Muscle layer of duodenum (tissue), 2 donors: ENCODE data around the gene HAVCR2.
A peak's percentile ranks its signal among the peaks of the same experiment; 100 is the strongest.

Source experiments
- H3K27ac ChIP-seq: one replicate; pipeline ENCODE4 v1.7.0; 2013; ENCODE audit warnings: mild to moderate bottlenecking, low read length
- H3K27me3 ChIP-seq: one replicate; pipeline ENCODE4 v1.7.0; 2013; ENCODE audit warnings: low read depth, mild to moderate bottlenecking, control low read depth, low read length
- H3K36me3 ChIP-seq, 2 donors: one replicate each; pipeline ENCODE4 v1.7.0; 2013; ENCODE audit warnings: low read length in 2 of 2, control low read depth in 1 of 2, mild to moderate bottlenecking in 1 of 2; ENCODE audit not compliant: insufficient read depth in 2 of 2, control insufficient read depth in 1 of 2
- H3K4me1 ChIP-seq, 2 donors: one replicate each; pipeline ENCODE4 v1.7.0; 2013; ENCODE audit warnings: low read length in 2 of 2, mild to moderate bottlenecking in 2 of 2, control low read depth in 1 of 2, moderate library complexity in 1 of 2; ENCODE audit not compliant: insufficient read depth in 2 of 2, control insufficient read depth in 1 of 2
- H3K4me3 ChIP-seq, 2 donors: one replicate each; pipeline ENCODE4 v1.7.0; 2013; ENCODE audit warnings: low read length in 2 of 2, low read depth in 1 of 2, mild to moderate bottlenecking in 1 of 2
- H3K9me3 ChIP-seq, 2 donors: one replicate each; pipeline ENCODE4 v1.7.0; 2013; ENCODE audit warnings: low read length in 2 of 2, control low read depth in 1 of 2, mild to moderate bottlenecking in 1 of 2; ENCODE audit not compliant: control insufficient read depth in 1 of 2
- donor health status: healthy.

Gene HAVCR2

DNA sequence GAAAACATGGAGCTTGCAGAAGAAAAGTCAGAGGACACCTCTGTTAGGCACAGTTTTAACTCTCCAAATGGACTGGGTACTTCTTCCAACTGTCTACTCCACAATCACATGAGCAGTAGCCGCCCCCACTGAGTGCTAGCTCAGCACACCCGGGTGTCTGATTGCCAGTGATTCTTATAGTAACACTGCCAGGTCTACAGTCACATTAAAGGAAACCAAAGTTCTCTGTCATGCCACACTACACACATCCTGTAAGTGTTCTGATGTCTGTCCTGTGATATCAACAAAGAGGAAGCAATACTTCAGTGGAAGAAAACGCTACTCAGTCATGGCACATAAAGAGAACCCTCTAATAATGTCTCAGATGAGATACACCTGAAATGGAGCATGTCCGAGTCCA lies at the start of gene HAVCR2:
TSS of gene HAVCR2 (minus strand) at position 69 of the 400 bp plus-strand sequence. CDS start at position 8, 61 bp downstream.
- Histone ChIP-seq H3K4me3 (peak within 1 kb of the TSS in 1 of 2 donors; percentile 32), H3K27me3 (no peaks in the 10 kb centered on the region), H3K9me3 (no peaks in the 10 kb centered on the region), H3K36me3 (no peaks in the 10 kb centered on the region), H3K4me1 (no peaks in the 10 kb centered on the region), H3K27ac (peak within 1 kb of the TSS; percentile 81)

DNA sequence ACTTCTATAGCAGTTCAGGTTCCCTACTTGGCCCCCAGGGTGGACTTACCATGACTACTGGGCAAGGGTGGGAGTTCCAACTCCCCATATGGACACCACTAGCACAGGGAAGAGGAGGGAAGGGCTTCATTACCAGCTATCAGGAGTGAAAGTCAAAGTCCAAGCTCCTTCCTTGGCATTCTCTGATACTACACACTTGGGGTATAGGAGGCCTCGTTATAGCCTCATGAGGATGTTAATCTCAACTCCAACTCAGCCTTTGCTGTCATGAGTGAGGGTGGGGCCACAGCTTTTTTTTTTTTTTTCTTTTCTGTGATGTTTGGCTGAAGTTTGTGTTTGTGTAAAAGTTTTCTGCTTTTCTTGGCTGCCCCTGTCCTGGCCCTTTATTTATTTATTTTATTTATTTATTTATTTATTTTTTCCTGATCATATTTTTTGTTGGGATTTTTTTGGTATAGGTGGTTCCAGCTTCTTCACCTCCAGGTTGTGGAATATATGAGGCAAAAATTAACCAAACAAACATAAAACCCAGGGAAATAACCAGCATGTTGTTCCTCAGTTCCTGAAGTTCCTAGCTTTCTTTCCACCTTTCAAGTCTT lies 48.5 kb upstream of the HAVCR2 start:
- Histone ChIP-seq H3K9me3 (no peaks in the 10 kb centered on the region), H3K4me3 (no peak overlapping the region), H3K4me1 (no peaks in the 10 kb centered on the region), H3K27ac (no peak overlapping the region), H3K27me3 (no peaks in the 10 kb centered on the region), H3K36me3 (no peaks in the 10 kb centered on the region)

DNA sequence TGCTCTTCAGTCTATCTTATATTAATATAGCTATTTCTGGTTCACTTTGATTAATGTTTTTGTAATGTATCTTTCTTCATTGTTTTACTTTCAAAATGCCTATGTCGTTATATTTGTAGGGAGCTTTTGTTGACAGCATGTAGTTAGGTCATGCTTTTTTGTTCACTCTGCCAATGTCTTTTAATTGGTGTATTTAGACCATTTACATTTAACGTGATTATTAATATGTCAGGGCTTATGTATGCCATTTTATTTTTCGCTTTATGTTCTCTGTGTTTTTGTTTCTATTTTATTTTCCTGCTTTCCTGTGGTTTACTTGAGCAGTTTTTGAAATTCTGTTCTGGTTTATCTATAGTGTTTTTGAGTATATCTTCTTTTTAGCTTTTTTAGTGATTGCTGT lies 46.5 kb upstream of the HAVCR2 start:
- no peaks in the 10 kb centered on the region for H3K27me3 ChIP-seq
- no peaks in the 10 kb centered on the region for H3K36me3 ChIP-seq
- no peaks in the 10 kb centered on the region for H3K9me3 ChIP-seq
- no peak overlapping the region for H3K27ac ChIP-seq
- H3K4me3 ChIP-seq: no peak overlapping the region
- H3K4me1 ChIP-seq: no peaks in the 10 kb centered on the region

DNA sequence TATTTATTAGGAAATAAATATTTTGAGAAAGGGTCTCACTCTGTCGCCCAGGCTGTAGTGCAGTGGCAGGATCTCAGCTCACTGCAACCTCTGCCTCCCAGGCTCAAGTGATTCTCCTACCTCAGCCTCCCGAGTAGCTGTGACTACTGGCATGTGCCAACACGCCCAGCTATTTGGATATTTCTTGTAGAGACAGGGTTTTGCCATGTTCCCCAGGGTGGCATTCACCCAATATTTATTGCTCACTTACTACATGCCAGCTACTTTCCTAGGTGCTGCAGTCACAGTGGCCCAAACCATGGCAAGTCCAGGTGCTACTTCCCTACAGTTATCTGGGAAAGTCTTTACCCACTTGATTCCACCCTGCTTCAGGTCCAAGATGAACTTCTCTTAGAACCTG lies 42.2 kb upstream of the HAVCR2 start:
- Histone ChIP-seq H3K4me1 (peaks cover 0 to 3% of the 10 kb centered on the region in 2 donors), H3K36me3 (no peaks in the 10 kb centered on the region), H3K27ac (no peak overlapping the region), H3K27me3 (no peaks in the 10 kb centered on the region), H3K9me3 (no peaks in the 10 kb centered on the region), H3K4me3 (no peak overlapping the region)

DNA sequence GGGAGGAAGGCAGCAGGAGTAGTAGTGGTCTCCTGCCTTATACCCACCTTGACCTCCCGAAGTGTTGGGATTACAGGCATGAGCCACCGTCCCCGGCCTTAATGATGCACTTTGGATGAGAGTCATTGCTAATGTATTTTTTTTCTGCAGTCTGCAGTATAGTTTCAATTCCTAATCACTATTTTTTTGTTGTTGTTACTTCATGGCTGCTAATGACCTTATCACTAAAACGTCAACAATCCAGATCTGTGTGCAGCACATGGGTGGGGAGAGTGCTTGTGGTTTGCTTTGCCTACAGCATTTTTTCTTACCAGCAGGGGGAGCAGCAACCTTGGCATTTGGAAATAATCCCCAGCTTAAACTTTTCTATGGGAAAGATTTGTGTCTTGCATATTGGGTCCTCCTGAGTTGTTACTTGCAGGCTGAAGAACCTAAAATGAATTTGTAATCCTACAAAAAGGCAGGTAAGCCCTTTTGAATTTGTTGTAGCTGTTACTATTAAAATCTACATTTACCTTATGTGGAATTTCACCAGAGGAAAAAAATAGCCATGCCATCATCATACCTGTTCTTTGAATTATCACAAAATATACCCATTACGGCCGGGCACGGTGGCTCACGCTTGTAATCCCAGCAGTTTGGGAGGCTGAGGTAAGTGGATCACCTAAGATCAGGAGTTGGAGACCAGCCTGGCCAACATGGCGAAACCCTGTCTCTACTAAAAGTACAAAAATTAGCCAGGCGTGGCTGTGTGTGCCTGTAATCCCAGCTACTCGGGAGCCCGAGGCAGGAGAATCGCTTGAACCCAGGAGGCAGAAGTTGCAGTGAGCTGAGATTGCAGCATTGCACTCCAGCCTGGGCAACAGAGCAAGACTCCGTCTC lies 40.1 kb upstream of the HAVCR2 start:
- H3K9me3 ChIP-seq: no peaks in the 10 kb centered on the region
- H3K27me3 ChIP-seq: no peaks in the 10 kb centered on the region
- H3K4me1 ChIP-seq: peaks cover 0 to 3% of the 10 kb centered on the region in 2 donors
- no peaks in the 10 kb centered on the region for H3K36me3 ChIP-seq
- H3K27ac ChIP-seq: no peak overlapping the region
- no peak overlapping the region for H3K4me3 ChIP-seq

DNA sequence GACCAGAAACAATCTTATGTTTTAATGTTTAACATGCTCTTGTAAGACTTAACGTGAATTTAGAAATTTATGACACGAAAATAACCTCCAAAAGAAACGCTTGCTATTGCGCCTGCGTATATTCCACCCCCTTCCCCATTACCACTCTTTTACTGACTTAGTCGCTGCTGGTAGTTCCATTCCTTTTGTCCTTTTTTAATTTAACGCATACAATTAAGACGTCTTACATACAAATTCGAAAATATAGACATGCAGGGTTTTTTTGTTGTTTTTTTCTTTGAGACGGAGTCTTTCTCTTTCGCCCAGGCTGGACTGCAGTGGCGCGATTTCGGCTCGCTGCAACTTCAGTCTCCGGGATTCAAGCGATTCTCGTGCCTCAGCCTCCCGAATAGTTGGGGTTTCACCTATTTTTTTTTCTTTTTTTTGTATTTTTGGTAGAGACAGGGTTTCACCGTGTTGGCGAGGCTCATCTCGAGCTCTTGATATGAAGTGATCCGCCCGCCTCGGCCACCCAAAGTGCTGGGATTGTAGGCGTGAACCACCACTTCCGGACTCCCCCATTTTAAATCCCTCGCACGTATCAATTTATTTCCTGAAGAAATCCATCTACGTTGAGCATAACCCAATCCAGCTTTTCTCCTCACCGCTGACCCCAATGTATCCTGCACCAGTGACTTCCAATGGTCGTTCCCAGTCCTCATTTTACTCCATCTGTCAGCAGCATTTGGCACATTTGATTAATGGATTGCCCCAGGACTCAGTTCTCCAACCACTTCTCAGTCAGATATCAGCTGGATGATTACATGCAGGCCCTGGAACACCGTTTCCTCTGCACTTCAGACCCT lies 34.5 kb upstream of the HAVCR2 start:
- Histone ChIP-seq H3K27ac (peak overlapping the region; percentile 96), H3K9me3 (no peaks in the 10 kb centered on the region), H3K36me3 (peaks cover 5 to 9% of the 10 kb centered on the region in 2 donors), H3K4me3 (peak overlapping the region; percentile 91 to 93), H3K4me1 (peaks cover 8 to 17% of the 10 kb centered on the region in 2 donors), H3K27me3 (no peaks in the 10 kb centered on the region)

DNA sequence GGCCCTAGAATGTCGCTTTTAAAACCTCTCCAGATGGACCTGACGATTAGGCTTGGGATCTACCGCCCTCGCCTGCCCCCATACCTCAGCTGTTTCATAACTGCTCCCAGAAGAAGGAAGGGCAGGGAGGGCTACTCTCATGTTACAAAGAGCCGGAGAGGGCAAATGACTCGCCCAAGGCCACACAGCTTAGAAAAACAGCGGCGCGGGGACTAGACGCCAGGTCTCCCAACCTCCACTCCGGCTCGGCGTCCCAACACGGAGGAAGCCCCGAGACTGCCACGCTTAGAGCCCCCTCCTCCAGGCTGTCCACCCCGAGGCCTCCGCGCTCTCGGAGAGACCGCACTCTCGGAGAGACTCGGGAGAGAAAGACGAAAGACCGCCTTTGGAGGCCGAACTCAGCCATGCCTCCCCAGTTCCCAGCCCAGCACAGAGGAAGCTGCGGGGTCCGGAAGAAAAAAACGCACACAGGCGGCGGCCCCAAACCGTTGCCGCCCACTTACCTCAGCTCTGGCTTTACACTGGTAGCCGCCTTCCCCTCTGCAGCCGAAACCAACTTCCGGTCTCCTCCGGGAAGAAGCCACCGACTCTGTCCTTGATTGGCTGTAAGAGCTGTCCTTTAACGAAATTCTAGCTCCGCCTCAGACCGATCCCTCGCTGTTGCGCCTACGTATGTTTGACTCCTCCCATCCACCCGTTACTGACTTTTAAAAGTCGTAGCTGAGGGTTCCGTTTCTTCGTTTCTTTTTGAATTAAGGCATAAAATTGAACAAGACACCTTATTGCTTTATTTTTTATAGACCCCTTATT lies 33.7 kb upstream of the HAVCR2 start, which contains the start of gene MED7:
TSS of gene MED7 (minus strand) at position 549 of the 810 bp plus-strand sequence. CDS start 3,434 bp downstream, outside the sequence.
- no peaks in the 10 kb centered on the region for H3K27me3 ChIP-seq
- peak within 1 kb of the TSS; percentile 91 to 93 for H3K4me3 ChIP-seq
- H3K27ac ChIP-seq: peak within 1 kb of the TSS; percentile 96
- peaks cover 14 to 16% of the 10 kb centered on the region in 2 donors for H3K36me3 ChIP-seq
- peaks cover 8 to 17% of the 10 kb centered on the region in 2 donors for H3K4me1 ChIP-seq
- no peaks in the 10 kb centered on the region for H3K9me3 ChIP-seq

DNA sequence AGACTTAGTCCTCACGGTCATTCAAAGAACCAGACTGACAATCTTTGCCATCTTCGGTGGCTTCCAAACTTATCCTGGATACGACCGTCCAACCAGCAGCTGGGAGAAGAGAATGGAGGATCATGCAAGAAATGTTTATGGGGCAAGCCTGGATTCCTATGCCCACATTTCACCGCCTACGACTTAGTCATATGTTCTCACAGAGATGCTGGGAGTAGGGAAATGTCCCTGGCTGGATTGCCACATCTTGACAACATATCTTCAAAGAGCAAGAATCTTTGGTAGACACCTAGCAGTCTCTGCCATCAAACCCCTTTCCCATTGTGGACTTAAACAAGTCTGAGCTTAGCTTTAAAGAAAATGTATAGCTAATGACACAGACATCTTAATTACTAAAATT lies 28.8 kb upstream of the HAVCR2 start:
- H3K27me3 ChIP-seq: no peaks in the 10 kb centered on the region
- H3K4me3 ChIP-seq: no peak overlapping the region
- peaks cover 19 to 21% of the 10 kb centered on the region in 2 donors for H3K36me3 ChIP-seq
- H3K9me3 ChIP-seq: no peaks in the 10 kb centered on the region
- H3K4me1 ChIP-seq: peaks cover 8 to 12% of the 10 kb centered on the region in 2 donors
- H3K27ac ChIP-seq: no peak overlapping the region

DNA sequence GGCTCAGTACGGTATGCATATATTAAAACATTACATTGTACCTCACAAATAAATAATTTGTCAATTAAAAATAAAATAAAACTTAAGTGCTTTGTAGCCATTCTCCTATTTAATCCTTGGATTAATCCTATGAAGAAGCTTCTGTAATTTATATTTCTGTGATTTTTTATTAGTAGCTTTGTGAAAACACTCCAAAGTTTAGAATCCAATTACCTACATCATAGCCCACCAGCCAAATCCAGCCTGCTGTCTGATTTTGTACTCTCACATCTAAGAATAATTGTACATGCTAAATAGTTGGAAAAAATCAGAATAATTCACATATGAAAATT lies 23.4 kb upstream of the HAVCR2 start:
- H3K27ac ChIP-seq: no peak overlapping the region
- no peaks in the 10 kb centered on the region for H3K4me1 ChIP-seq
- H3K4me3 ChIP-seq: no peak overlapping the region
- H3K36me3 ChIP-seq: peaks cover under 1 to 5% of the 10 kb centered on the region in 2 donors
- H3K27me3 ChIP-seq: no peaks in the 10 kb centered on the region
- no peaks in the 10 kb centered on the region for H3K9me3 ChIP-seq

DNA sequence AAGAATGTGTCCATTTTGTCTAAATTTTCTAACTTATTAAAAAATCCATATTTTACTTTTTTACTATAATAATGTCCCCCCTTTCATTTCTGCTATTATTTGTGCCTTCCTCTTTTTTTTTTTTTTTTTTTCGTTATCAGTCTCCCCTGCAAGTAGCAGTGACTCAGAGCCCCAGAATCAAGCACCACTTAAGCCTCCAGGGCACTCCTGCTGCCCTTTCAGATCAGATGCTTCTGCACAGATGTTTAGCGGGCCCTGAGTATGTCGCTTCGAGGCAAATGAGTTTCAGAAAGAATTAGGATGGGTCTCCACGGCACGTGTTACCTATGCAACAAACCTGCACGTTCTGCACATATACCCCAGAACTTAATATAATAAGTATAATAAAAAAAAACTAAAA lies 22.1 kb upstream of the HAVCR2 start:
- no peaks in the 10 kb centered on the region for H3K4me1 ChIP-seq
- H3K27ac ChIP-seq: no peak overlapping the region
- no peaks in the 10 kb centered on the region for H3K9me3 ChIP-seq
- no peak overlapping the region for H3K4me3 ChIP-seq
- H3K36me3 ChIP-seq: no peaks in the 10 kb centered on the region
- H3K27me3 ChIP-seq: no peaks in the 10 kb centered on the region
